ENCODE results near the gene COL23A1.

Gene COL23A1

DNA sequence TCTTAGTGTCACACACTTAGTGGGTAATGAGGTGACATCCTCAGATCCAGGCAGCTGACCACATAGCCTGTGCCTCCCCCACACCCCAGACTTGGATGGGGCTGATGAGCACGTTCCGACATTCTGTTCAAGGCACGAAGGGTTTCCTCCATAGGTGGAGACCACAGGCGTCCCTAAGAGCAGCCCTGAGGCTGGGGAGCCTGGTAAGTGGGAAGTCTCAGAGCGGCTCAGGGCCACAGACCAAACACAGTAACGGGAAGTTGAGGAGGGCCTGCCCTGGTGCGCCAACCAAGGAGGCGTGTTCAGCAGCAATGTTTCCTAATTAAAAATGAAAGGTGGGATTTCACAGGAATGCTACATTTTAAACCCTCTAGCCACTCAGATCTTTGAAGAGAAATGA, 255.3 kb downstream of the COL23A1 start:
- TF ChIP-seq, protein P1, sequence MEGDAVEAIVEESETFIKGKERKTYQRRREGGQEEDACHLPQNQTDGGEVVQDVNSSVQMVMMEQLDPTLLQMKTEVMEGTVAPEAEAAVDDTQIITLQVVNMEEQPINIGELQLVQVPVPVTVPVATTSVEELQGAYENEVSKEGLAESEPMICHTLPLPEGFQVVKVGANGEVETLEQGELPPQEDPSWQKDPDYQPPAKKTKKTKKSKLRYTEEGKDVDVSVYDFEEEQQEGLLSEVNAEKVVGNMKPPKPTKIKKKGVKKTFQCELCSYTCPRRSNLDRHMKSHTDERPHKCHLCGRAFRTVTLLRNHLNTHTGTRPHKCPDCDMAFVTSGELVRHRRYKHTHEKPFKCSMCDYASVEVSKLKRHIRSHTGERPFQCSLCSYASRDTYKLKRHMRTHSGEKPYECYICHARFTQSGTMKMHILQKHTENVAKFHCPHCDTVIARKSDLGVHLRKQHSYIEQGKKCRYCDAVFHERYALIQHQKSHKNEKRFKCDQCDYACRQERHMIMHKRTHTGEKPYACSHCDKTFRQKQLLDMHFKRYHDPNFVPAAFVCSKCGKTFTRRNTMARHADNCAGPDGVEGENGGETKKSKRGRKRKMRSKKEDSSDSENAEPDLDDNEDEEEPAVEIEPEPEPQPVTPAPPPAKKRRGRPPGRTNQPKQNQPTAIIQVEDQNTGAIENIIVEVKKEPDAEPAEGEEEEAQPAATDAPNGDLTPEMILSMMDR (IDR thresholded peaks at IDR 0.05; ENCODE audit: low read depth, low read length): no peak
- TF ChIP-seq EZH2phosphoT487 (IDR thresholded peaks at IDR 0.05; ENCODE audit: low read depth): no peak
- no peaks in the 10 kb centered on the region for H3K4me1 ChIP-seq (ENCODE audit: low read length)
- no peaks in the 10 kb centered on the region for H3K36me3 ChIP-seq (replicated peaks; ENCODE audit: low read depth, low read length)
- H3K79me2 ChIP-seq (ENCODE audit: low read length): no peaks in the 10 kb centered on the region
- no peak overlapping the region for H3K27ac ChIP-seq (ENCODE audit: low read length)
- no peaks in the 10 kb centered on the region for H3K9me3 ChIP-seq (ENCODE audit: insufficient read depth, low read length)
- no peaks in the 10 kb centered on the region for H4K20me1 ChIP-seq (ENCODE audit: insufficient read depth, low read length)
- H3K9ac ChIP-seq (ENCODE audit: low read length): no peak overlapping the region
- no peak overlapping the region for H3K4me2 ChIP-seq (ENCODE audit: low read length)
- no peak overlapping the region for H3K4me3 ChIP-seq (ENCODE audit: low read length)
- H2AFZ ChIP-seq (ENCODE audit: low read depth, low read length): no peak overlapping the region
- H3K27me3 ChIP-seq (ENCODE audit: low read depth, low read length): peaks cover 7% of the 10 kb centered on the region; the same call in 1 of the 2 replicates

DNA sequence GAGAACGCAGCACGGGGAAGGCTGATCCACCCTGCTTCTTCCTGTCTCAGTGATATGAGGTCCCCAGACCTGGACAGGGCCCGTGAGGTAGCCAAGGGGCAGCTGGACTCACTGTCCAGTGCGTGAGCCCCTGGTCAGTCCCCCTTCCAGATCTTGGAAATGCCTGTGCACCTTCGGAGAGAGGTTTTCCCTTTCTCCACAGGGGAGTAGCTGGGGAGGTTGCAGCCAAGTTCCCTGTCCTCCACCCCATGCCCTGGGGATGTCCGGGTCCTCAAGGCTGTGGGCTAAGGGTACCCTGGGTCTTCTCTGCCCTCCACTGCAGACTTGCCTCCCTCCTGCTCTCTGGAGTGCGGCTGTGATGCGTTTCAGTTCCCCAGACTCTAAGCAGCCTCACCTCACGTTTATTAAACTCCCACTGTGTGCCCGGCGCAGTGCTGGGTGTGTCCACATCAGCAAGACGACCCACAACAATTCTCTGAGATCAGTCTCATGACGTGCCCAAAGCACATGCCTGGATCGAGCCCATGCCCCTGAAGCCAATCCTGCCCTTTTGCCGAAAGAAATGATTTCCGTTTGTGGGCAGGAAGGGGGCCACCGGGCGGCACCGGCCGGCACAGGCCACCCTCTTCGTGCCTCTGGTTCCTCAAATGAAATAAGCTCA, 256.2 kb downstream of the COL23A1 start:
- H3K36me3 ChIP-seq (replicated peaks; ENCODE audit: low read depth, low read length): no peaks in the 10 kb centered on the region
- H3K4me3 ChIP-seq (ENCODE audit: low read length): no peak overlapping the region
- H3K9me3 ChIP-seq (ENCODE audit: insufficient read depth, low read length): no peaks in the 10 kb centered on the region
- peaks cover 7% of the 10 kb centered on the region; the same call in 1 of the 2 replicates for H3K27me3 ChIP-seq (ENCODE audit: low read depth, low read length)
- H3K9ac ChIP-seq (ENCODE audit: low read length): no peak overlapping the region
- no peaks in the 10 kb centered on the region for H4K20me1 ChIP-seq (ENCODE audit: insufficient read depth, low read length)
- no peak overlapping the region for H3K27ac ChIP-seq (ENCODE audit: low read length)
- H3K4me2 ChIP-seq (ENCODE audit: low read length): no peak overlapping the region
- no peaks in the 10 kb centered on the region for H3K79me2 ChIP-seq (ENCODE audit: low read length)
- H2AFZ ChIP-seq (ENCODE audit: low read depth, low read length): no peak overlapping the region
- no peaks in the 10 kb centered on the region for H3K4me1 ChIP-seq (ENCODE audit: low read length)
- no peak for TF ChIP-seq EZH2phosphoT487 (IDR thresholded peaks at IDR 0.05; ENCODE audit: low read depth)
- TF ChIP-seq, protein P1 (IDR thresholded peaks at IDR 0.05; ENCODE audit: low read depth, low read length): no peak

DNA sequence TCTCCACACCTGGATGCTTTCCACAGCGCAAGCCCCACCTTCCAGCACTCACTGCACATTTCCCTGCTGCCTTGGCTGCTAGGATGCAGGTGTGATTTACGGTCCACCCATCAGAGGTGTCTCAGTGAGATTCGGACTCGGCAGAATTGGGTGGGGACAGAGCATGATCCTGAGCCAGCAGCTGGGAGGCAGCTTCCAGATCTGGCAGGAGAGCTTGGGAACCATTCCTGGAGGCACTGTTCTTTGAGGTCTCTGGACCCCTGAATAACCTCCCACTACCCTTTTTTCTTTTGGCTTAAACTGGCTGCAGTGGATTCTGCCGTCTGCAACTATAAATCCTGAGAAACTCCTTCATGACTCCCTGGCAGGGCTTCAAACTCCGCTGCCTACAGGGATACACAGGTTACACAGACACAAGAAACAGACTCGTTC, 258.0 kb downstream of the COL23A1 start:
- Histone ChIP-seq H3K27me3 (ENCODE audit: low read depth, low read length) (no peaks in the 10 kb centered on the region), H3K9me3 (ENCODE audit: insufficient read depth, low read length) (no peaks in the 10 kb centered on the region), H3K4me3 (ENCODE audit: low read length) (no peak overlapping the region), H3K36me3 (replicated peaks; ENCODE audit: low read depth, low read length) (no peaks in the 10 kb centered on the region), H3K27ac (ENCODE audit: low read length) (no peak overlapping the region), H3K79me2 (ENCODE audit: low read length) (no peaks in the 10 kb centered on the region), H2AFZ (ENCODE audit: low read depth, low read length) (no peak overlapping the region), H3K4me1 (ENCODE audit: low read length) (no peaks in the 10 kb centered on the region), H4K20me1 (ENCODE audit: insufficient read depth, low read length) (no peaks in the 10 kb centered on the region), H3K9ac (ENCODE audit: low read length) (no peak overlapping the region), H3K4me2 (ENCODE audit: low read length) (no peak overlapping the region)
- TF ChIP-seq, protein P1 (IDR thresholded peaks at IDR 0.05; ENCODE audit: low read depth, low read length): no peak
- TF ChIP-seq EZH2phosphoT487 (IDR thresholded peaks at IDR 0.05; ENCODE audit: low read depth): no peak

DNA sequence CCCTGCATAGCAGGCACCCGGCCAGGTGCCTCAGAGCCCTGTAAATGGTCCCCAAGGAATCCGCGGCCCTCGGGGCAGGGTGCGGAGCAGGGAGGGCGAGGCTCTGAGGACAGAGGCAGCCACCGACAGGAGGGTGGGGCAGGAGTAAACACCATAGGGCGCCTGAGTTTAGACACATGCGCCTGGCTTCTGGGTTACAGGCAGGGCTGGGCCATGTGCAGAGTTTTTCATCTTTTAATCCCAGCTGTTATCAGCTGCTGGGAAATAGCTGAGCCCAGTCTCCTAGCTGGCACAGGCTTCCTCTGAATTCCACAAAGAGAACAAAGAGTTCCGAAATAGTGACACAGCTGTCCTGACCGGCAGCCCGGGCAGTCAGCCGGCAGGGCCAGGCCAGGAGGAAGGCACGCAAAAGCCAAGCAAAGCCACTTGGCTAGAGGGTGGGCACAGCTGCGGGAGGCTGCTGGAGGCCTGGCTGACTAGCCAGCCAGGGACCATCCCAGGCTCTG, 258.6 kb downstream of the COL23A1 start:
- Histone ChIP-seq H3K4me1 (ENCODE audit: low read length) (no peaks in the 10 kb centered on the region), H3K79me2 (ENCODE audit: low read length) (no peaks in the 10 kb centered on the region), H3K4me2 (ENCODE audit: low read length) (no peak overlapping the region), H2AFZ (ENCODE audit: low read depth, low read length) (no peak overlapping the region), H3K36me3 (replicated peaks; ENCODE audit: low read depth, low read length) (no peaks in the 10 kb centered on the region), H3K9ac (ENCODE audit: low read length) (no peak overlapping the region), H3K4me3 (ENCODE audit: low read length) (no peak overlapping the region), H4K20me1 (ENCODE audit: insufficient read depth, low read length) (no peaks in the 10 kb centered on the region), H3K9me3 (ENCODE audit: insufficient read depth, low read length) (no peaks in the 10 kb centered on the region), H3K27me3 (ENCODE audit: low read depth, low read length) (no peaks in the 10 kb centered on the region), H3K27ac (ENCODE audit: low read length) (no peak overlapping the region)
- TF ChIP-seq, protein P1 (IDR thresholded peaks at IDR 0.05; ENCODE audit: low read depth, low read length): no peak
- TF ChIP-seq EZH2phosphoT487 (IDR thresholded peaks at IDR 0.05; ENCODE audit: low read depth): no peak

Data from OCI-LY3 (cell line).